Right hindlimb (tissue), 1 donor: Measurements from ENCODE around the gene FRMD1.

Experiments
- DNase-seq: peaks from one replicate; pipeline ENCODE4 v3.0.0-alpha.2; 2018

Gene FRMD1

GRCh38 chr6:168053086-168053956 lies 25.7 kb downstream of the FRMD1 start:
- DNase-seq = no peak

- DNase-seq = no peak
Observed at GRCh38 chr6:168052291-168052891, 26.6 kb downstream of the FRMD1 start.

DNA sequence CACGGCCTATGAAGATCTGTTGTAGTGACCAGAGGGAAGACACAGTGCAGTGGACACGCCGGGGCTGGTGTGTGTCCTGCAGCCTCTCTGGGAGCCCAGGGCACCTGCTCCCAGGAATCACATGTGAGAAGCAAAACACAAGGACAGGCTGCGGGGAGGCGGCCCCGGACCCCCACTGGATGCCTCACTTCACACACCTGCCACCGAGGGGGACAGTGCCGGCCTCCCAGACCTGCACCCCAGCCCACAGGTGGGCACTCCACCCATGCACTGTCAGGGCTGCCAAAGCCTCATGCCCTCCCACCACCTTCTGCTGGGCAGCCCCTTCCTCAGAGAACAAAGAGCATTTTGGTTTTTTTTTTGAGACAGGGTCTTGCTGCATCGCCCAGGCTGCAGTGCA lies 27.4 kb downstream of the FRMD1 start:
- no peak for DNase-seq

DNA sequence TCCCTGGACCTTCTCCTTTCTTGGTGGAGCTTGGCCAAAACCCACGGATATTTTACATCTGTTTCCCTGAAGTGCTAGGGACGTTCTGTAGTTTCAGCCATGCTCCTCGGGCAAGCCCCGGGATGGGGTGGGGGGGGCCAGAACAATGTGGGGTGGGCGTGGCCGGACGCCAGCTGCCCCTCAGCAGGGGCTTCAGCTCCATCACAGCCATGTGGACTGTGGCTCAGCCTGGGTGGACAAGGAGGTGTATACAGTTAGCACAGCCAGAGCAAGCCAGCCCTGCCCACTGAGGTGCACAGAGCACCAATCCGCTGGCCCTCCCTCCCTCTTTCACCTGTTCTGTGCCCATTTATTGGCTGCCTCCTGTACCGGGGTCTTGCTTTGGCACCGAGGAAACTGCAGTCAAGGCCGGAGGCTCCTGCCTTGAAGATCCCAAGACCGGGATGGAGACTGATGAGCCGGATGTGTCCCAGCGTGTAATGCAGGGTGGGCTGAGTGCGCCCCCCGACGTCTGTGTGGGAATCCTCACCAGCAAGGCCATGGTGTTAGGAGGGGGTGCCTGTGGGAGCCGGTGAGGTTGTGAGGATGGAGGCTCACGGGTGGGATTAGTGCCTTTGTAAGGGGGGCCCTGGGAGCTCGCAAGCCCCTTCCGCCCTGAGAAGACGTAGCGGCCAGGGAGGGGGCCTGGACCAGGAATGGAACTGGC lies 28.0 kb downstream of the FRMD1 start:
- DNase-seq = no peak

- DNase-seq = no peak
Observed at GRCh38 chr6:168050225-168050880, 28.7 kb downstream of the FRMD1 start.

- DNase-seq = no peak
Observed at GRCh38 chr6:168049706-168050224, 29.2 kb downstream of the FRMD1 start.

GRCh38 chr6:168049277-168049676 lies 29.7 kb downstream of the FRMD1 start:
- no peak for DNase-seq

DNA sequence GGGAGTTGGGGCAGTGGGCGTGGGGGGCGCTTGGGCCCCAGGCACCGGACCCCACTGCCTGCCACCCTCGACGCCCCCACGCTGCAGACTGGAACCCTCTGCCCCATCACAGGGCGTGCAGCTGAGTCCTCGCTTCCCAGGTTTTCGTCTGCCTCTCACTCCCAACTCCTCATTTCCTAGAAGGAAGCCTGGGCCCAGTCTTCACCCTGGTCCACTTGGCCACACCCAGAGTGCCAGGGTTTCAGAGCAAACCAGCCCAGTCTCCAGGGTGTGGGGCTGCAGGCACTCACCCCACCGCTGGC lies 30.3 kb downstream of the FRMD1 start:
- no peak for DNase-seq

DNA sequence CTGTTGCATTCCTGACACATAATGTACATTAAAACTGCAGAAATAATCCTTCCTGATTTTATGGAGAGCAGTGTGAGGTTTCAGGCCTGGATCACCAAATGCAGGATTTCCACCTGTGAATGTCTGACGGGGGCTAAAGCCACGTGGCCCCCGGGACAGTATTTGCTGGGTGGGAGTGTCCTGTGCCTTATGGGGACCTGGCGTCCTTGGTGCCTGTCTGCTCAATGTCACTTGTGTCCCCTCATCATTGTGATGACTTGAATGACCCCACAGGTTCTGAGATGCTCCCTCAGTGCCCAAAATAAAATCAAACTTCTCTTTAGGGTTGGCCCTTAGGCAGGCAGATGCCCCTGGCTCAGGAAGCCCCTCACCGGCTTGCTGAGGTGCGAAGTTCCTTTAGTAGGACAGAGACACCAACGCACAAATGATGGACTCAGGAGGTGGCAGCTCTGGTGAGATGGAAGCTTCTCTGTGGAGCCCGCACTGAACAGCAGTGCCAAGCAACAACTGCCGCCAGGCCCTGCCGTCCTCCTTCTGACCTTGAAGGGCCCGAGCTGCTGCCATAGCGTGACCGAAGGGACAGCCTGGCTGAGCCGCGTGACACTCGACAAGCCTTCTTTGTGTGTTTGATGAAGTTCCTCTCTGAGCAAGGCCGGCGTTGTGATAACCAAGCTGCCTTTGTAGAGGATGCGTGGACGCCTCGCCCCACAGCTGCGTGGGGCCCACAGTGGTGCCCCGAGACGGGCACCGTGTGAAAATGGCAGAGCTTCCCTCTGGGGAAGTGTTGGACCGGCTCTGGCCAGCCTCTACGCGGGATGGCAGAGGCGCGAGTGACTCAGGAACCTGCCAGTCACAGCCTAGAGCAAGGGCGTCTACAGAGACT lies 30.9 kb downstream of the FRMD1 start:
- no peak for DNase-seq

DNA sequence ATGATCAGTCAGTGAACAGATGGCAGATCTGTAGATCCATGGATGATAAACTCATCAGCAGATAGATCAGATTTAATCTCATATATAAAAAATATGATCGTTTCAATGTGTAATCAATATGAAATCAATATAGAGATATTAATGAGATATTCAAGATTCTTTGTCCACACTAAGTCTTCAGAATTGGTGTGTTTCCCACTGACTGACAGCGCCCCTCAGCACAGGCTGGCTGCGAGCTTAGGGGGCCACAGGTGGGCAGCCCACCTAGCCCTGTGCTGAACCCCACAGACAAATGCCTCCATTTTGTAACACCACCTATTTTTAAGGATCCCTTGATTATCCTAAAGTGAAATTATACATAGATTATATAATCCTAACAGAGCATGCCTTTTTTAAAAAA lies 32.3 kb downstream of the FRMD1 start:
- DNase-seq = no peak

- DNase-seq = no peak
Observed at GRCh38 chr6:168045706-168046620, 33.0 kb downstream of the FRMD1 start.

DNA sequence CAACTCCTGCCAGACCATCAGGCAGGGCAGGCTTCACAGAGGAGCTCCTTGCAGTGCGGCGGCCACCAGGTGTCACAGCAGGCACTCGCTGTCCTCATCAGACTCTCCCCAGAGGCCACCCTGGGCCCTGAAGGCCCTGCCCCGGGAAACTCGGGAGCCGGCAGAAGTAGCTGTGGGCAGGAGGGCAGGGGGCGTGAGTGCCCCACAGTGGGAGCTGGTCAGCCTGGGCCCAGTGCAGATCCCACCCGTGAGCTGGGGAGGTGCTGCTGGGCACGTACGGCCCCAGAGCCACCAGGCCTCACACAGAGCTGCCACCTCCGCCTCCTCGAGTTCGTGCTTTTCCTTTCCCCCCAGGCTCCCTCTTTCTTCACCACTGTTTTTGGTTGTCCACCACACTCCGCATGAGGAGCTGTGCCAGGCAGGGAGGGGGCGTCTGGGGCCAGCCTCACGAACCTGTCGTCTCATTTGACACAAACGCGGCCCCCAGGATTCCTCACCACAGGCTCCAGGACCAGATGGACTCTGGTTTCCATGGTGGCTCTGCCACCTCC lies 33.8 kb downstream of the FRMD1 start:
- DNase-seq = no peak

DNA sequence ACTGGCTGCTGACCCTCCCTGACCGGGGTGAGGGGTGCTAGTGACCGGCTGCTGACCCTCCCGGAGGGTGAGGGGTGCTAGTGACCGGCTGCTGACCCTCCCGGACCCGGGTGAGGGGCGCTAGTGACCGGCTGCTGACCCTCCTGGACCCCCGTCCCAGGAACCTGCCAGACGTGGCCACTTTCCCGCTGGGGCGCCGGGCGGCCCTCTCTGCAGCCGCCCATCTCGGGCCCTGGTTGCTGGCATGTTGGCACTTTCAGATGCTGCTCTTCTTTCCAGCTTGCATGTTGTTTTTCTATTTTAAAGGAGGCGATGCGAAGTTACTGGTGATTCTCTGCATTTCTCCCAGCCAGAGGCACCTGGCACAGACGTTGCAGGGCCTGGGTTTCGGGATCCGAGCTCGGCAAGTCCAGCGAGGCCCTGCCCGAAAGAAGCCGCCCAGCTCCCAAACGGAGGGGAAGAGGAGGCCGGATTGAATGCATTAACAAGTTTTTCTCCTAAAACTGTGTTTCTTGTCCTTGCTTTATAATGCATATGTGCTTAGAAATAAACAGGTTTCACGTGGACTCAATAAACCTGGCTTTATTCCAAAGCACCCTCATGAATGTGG lies 34.4 kb downstream of the FRMD1 start:
- no peak for DNase-seq

- no peak for DNase-seq
Observed at GRCh38 chr6:168043848-168044415, 35.1 kb downstream of the FRMD1 start.

- peak; percentile 15 for DNase-seq
Observed at GRCh38 chr6:168043193-168043847, 35.7 kb downstream of the FRMD1 start.

- no peak for DNase-seq
Observed at GRCh38 chr6:168042426-168043192, 36.4 kb downstream of the FRMD1 start.

DNA sequence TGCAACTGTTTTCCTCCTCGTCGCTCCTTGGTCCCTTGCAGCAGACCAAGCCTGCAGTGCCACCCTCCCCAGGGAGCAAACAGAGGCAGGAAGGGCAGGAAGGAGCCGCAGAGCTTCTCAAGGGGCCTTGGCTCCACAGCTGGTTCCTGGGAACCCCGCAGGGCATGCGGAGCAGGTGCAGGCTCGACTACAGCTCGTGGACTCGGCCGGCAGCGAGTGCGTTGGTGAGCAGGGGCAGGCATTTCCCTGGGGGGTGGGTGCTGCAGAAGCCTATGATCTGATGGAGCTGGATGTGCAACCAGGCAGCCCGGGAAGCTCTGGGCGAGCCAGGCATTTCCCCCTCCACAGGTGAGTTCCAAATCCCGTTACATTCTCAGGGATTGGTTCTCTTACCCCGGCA lies 37.1 kb downstream of the FRMD1 start:
- no peak for DNase-seq

GRCh38 chr6:168040856-168041496 lies 38.0 kb downstream of the FRMD1 start:
- DNase-seq = no peak
